GM10847 (cell line): Measurements from ENCODE around the gene EPHA7.

Experiments
- POLR2A ChIP-seq: IDR thresholded peaks from 2 replicates; pipeline ENCODE4 v1.6.1; 2011; ENCODE audit not compliant: insufficient read length; ENCODE audit errors: extremely low read depth

Gene EPHA7

DNA sequence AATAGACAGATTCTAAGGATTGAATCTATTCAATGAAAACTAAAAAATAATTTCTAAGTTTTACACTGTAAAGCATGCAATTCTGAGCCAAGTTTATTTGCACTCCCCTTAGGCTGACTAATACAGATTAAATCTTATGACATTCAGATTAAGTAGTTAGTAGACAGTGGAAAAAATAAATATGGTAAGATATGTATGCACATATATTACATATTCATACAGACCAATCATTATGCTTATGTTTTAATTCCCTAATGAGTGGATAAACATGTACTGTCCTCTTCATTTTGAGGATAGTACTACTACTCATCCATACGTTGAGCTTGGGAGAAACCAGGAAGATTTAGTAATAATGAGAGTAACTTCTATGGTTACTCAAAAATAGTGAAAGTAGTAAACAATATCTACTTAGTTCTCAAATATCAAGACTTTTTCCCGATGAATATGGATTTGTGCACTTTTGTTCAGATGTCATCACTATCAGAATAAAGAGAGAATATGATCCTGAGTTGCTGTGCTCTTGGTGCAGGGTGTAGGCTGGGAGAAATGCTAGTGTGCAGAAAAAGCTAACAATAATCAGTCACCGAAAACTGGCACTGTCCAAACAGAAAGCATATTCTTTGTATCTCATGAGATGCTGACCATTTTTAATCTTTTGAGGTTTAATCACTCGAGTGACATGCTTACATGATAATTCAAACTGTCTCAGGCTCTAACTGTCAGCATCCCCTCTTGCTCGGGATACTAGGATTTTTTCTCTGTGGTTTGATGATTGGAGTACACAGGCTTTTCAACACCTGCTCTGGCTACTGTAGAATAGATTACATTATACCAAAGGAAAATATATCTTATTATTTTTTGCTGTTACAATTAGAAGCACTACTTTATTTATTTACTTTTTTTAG, 111.6 kb downstream of the EPHA7 start:
- TF ChIP-seq POLR2A = no peak

GRCh38 chr6:93305088-93305487, 114.3 kb downstream of the EPHA7 start:
- TF ChIP-seq POLR2A = no peak

GRCh38 chr6:93304505-93304904, 114.9 kb downstream of the EPHA7 start:
- TF ChIP-seq POLR2A = no peak

GRCh38 chr6:93300661-93301060, 118.7 kb downstream of the EPHA7 start:
- no peak for TF ChIP-seq POLR2A

DNA sequence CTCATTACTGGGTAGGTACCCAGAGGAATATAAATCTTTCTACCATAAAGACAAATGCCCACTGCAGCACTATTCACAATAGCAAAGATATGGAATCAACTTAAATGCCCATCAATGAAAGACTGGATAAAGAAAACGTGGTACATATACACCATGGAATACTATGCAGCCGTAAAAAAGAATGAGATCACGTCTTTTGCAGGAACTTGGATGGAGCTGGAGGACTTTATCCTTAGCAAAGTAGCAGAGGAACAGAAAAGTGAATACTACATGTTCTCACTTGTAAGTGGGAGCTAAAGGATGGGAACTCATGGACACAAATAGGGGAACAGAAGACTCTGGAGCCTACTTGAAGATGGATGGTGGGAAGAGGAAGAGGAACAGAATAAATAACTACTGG, 119.7 kb downstream of the EPHA7 start:
- no peak for TF ChIP-seq POLR2A

- TF ChIP-seq POLR2A = no peak
Measured at GRCh38 chr6:93295631-93296030, 123.7 kb downstream of the EPHA7 start.

GRCh38 chr6:93294879-93295278, 124.5 kb downstream of the EPHA7 start:
- TF ChIP-seq POLR2A = no peak

- TF ChIP-seq POLR2A = no peak
Measured at GRCh38 chr6:93293872-93294271, 125.5 kb downstream of the EPHA7 start.

- TF ChIP-seq POLR2A = no peak
Measured at GRCh38 chr6:93293460-93293859, 125.9 kb downstream of the EPHA7 start.

- TF ChIP-seq POLR2A = no peak
Measured at GRCh38 chr6:93282521-93283031, 136.8 kb downstream of the EPHA7 start.

DNA sequence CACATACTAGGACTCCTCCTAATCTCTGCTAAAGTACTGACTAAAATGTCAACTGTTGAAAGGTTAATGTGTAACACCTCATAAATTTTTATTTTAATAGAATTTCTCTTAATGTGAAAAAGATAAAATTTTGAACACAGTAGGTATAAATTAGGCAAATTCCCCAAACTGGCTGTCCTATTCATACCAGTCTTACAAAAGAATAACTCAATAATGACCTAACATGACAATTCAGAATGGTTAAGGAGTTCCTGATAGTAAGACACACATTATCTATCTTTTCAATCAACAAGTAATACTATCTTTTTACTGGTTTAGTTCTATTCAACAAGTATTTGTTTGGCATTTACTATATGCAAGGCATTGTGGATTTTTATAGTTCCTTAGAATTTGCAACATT, 141.1 kb downstream of the EPHA7 start:
- TF ChIP-seq POLR2A = no peak

- no peak for TF ChIP-seq POLR2A
Measured at GRCh38 chr6:93272896-93273295, 146.5 kb downstream of the EPHA7 start.

- TF ChIP-seq POLR2A = no peak
Measured at GRCh38 chr6:93272211-93272610, 147.1 kb downstream of the EPHA7 start.

DNA sequence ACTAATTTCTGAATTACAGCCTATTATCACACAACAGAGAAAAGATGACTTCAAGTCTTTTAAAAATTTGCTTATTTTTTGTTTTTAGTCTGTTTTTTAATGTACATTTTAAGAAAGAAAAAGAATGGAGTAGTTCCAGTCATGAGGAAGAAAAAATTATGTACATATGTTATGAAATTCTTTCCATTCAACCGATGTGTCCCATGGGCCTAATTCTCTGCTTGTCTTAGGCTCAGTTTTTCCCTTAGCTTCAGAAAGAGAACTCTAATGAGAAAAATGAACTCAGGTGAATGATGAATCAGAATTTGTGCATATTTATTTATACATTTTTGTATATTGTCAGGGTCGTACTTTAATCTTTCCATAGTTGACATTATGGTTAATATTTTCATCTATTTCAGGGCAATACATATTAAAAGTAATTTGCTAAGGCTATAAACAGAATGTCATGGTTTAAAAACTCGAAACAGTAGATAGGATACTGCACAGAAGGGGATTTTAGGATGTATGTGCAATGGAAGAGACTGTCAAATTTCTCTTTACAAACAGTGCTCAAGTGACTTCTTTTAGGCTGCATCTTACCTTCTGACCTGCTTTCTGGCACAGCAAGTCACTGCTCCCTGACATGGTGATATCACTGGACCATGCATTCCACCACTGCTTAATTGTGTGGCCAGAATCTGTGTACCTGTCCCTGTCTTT, 153.1 kb downstream of the EPHA7 start:
- no peak for TF ChIP-seq POLR2A

- TF ChIP-seq POLR2A = no peak
Measured at GRCh38 chr6:93260881-93261280, 158.5 kb downstream of the EPHA7 start.

DNA sequence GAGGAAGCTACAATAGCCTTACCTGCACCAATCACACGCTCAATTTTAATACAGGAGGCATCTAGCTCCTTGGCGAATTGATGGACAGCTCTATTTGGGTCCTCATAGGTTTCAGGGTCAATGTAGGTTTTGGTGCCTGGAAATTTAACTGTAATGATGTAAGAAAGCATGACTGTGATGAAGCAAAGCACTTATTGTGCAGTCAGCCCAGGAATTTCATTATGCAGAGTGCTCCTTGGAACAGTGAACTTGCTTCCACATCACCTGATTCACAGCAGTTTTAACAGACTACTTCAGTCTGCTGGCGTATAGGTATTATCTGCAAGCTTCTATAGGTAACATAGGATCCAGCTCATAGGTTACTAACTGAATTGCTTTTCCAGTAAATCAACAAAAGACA, 160.0 kb downstream of the EPHA7 start:
- TF ChIP-seq POLR2A = no peak
